Bone marrow (tissue), 2 donors: ENCODE measurements around the gene LMAN1L.

Experiments used
- DNase-seq, 2 donors: peaks; one replicate each; lab custom pipeline; 2025; lab: John Stamatoyannopoulos, UW

Gene LMAN1L

DNA sequence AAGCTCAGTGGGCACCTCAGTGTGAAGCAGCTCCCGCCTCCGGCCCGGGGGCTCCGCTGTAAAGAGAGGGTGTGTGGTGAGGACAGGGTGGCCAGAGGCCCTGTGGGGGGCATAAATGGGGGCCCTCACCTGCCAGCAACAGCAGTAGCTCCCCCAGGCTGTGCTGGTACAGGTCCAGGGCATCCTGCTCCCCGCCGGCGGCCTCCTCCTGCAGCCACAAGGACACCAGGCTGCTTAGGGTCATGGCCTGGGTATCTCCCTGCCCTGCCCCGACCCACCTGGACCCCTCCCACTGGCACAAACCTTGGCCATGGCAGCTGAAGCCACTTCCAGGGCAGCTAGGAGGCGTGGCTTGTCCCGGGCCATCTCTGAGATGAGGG is 25.5 kb downstream of the LMAN1L start:
- DNase-seq = no peak

GRCh38 chr15:74838746-74839525 is 26.3 kb downstream of the LMAN1L start:
- no peak for DNase-seq

- no peak for DNase-seq
These were observed 27.1 kb downstream of the LMAN1L start for GRCh38 chr15:74839526-74840395.

DNA sequence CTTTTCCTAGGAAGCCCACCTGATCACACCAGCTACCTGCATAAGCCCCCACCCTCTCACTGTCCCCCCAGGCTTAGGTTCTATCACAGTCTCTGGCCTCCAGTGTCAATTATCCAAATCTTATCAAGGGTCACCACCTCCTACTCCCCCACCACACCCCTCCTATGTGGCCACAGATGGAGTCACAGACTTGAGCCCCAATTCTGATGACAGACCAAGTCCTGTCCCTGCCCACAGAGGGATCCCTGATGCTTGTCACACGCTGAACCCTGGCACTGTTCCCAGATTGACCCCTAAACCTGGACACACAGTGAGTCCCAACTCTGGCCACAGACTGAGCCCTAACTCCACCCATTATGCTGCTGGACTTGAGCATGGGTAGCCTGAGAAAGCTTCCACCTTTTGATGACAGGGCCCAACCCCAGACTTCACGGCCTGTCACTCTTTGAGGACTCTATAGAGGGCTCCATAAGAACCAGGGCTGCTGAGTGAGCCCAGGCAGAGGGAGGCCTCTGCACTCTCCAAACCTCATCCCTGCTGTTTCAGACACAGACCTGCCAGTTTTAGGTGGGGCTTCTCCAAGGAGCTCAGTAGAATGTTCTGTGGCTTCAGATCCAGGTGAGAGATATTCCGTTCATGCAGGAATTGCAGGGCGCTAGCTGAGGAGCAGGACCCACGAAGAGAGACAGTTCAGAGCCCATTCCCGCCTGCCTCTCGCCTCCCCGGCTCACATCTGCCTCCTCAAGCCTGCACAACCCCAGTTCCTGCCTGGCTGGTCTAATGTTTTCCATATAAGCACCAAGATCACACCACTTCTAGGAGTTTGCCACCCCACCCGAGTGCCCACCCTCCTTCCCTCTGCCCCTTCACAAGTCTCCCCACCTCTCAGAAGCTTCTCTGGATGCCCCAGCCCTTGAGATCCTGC is 28.5 kb downstream of the LMAN1L start:
- DNase-seq = no peak

DNA sequence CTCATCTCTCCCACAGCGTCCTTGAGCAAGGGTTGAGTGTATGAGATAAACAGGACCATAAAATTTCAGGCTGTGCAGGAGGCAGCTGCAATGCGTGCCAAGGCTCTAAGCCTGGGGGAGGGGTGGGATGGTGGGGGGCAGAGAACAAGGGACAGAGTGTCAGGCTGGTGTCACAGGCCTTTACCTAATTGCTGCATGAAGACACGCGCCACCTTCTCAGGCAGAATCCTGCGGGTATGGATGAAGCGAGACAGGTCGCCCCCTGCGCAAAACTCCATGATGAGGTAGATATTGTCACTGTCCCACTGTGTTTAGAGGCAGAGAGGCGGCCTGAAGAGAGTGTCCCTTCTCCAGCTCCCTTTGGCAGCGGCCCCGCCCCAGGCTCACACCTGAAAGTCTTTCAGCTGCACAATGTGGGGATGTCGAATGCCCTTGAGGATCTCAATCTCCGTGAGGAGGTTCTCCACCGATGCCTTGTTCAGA is 29.3 kb downstream of the LMAN1L start:
- DNase-seq = no peak

DNA sequence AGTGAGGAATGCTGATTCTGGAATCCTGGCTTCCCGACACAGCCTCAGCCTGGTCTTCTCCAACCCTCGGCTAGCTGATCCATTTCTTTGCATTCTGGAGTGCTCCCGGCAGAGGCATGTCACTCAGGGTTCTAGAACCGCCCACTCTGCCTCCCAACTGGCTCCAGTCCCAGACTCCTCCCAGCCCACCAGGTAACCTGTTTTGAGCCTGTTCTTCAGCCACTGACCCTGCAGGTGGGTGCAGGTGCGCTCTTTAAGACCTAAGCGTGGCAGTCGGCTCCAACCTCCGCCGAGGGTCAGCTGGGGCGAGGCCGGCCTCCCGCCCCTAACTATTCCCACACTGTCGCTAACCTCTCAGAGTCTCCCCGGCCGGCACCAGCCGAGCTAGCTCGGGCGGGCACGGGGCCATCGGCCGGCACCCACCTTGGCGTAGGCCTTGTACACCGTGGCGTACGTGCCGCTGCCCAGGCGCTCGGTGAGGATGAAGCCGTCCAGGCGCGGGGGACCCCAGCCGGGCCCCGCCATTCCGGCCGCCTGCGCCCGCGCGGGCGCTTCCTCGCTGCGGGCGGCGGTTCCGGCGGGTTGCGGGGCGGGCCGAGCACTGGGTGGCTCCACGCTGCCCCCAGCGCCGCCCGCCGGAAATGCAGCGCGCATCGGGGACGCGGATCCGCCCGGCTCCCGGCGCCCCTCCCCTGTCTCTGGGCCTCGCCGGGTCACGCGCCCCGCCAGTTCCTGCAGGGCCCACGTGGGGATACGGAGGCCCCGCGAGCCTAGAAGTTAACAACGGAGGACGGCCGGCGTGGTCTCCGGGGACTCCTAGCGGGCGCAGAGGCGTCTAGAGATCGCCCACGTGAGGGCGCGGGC is 30.2 kb downstream of the LMAN1L start, which contains the start of gene ULK3:
Gene ULK3, minus strand, starts transcription at position 576 of the 864 bp plus-strand sequence. Its CDS starts 51 bp downstream, at position 525.
- DNase-seq = peak; percentile 72 to 78

- no peak for DNase-seq
These were observed 30.8 kb downstream of the LMAN1L start for GRCh38 chr15:74843445-74843828.

DNA sequence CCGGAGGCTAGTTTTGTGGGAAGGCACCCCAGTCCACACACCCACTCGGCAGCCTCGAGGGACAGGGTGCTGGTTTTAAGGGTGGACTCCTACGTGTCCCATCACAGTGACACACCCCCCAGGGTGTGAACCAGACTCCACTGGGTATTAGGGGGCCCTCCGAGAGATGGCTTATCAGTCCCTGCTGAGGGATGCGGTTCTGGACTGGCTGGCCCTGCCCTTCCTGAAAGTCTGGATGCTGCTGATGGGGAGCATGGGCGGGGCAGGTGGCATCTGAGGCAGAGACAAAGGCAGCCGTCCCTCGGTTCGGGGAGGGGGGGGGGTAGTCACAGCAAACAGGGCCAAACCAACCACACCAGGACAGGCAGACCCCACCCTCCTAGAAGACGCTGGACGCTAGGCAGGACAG is 31.3 kb downstream of the LMAN1L start:
- DNase-seq = no peak

GRCh38 chr15:74844319-74845207 is 31.9 kb downstream of the LMAN1L start:
- no peak for DNase-seq

GRCh38 chr15:74845208-74845568 is 32.6 kb downstream of the LMAN1L start:
- no peak for DNase-seq

DNA sequence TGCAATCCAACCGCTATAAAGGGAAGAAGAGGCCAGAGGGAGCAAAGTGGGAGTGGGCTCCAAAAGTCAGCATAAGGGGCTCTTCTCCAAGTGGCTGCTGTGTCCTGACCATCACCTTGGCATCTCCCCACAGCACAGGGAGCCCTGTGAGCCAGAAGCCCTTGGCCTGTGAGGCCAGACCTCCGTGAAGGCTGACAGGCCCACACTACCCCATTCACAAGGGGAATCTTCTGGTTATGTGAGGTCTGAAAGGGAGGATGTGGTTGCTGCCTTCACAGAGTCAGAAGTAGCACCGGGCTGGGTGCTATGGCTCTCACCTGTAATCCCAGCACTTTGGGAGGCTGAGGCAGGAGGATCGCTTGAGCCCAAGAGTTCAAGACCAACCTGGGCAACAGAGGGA is 32.9 kb downstream of the LMAN1L start:
- DNase-seq = no peak

DNA sequence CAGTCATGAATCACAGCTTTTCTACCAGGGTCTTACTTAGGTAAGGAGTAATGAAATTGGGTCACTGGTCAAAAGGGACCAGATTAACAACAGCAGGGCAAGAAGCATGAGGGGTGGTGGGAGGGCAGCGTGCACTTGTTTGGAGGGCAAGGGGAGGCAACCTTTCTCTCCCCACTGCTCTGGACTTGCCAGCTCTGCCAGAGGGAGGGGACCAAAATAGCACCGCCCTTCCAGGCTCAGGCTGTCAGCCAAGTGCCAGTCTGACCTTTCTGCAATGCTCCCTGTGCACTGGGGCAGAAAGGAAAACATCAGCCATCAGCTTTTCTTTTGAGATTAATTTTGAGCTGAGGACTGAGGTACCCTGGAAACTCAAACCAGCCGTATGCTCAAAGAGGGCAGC is 34.8 kb downstream of the LMAN1L start:
- DNase-seq = no peak

DNA sequence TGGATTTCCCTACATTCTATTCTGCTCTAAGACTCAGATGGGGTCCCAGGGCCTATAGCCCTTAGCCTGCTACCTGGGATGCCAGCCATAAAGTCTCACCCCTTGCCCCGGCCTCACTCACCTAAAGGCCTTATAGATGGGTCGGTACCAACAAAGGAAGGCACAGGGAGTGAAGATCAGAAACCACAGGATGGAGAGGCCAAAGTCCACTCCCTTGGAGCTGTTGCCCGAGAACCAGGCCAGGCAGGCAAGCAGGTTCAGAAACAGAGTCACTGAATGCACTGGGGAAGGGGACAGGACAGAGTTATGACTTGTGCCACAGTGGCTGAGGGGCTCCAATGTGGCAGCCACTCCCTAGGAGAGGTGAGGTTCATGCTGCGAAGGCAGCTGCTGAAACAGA is 37.8 kb downstream of the LMAN1L start:
- no peak for DNase-seq

DNA sequence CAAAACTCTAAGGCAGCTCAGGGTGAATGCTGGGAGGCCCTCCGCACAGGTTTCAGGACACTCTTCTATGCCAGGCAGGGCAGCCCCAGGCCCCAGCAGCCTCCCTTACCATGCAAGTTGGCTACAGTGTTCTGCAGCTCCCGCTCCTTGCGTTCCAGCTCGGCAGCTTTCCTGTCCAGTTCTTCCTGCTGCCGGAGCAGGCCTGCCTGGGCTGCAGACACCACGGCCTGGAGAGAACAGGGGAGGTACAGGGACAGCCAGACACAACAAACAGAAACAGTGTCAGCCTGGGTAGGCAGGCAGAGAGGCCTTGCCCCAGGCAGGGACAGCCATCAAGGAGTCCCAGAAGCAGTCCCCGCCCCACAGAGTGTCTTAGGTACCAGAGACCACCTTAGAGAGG is 39.3 kb downstream of the LMAN1L start:
- no peak for DNase-seq

DNA sequence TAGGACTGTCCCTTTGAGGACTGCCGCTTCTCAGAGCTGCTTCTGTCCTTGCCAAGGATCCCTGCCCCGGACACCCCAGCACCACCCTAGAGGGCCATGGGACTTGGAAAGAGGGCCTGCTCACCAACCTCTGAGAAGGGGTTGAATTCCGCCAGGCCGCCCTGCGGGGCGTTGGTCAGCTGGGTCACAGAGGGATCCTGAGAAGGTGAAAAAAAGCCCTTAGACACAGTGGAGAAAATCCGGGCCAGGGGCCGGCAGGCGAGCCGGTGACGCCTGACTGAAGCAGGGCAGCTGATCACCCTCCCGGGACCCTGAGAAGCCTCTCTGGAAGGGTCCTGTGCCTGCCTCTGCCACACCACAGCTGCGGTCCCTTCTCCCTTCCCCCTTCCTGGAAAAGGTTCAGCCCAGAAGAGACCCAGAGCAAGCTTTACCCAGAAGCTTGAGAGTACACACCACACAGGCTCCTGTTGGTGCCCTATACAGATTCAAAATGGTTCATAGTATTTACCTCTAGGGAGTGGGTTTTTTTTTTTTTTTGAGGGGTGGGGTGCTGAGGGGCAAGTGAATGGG is 41.9 kb downstream of the LMAN1L start:
- DNase-seq = no peak

DNA sequence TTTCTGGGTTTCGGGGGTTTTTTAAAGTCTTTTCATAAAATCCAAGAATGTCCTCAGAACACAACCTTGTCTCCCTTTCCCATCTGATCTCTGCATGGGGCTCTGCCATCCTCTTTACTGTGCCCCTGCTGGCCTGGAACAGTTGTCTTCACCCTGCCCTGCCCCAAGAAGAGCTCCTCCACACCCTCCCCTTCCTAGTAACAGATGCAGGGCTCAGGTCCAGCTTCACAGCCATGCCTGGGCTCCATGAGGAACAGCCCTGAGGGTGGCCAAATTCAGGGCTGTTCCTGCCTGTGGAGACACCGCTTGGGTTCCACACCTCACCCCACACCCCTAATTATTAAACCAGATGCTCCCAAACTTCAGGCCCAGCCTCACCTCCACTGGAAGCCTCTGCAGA is 43.2 kb downstream of the LMAN1L start:
- DNase-seq = no peak

DNA sequence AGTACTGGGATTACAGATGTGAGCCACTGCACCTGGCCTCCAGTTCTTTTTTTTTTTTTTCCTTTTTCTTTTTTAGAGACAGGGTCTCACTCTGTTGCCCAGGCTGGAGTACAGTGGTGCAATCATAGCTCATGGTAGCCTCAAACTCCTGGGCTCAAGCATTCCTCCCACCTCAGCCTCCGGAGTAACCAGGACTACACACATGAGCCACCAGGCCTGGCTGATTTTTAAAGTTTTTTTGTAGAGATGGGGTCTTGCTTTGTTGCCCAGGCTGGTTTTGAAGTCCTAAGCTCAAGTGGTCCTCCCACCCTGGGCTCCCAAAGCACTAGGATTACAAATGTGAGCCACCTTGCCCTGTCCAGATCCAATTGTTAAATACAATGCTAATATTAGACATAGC is 43.9 kb downstream of the LMAN1L start:
- DNase-seq = no peak

DNA sequence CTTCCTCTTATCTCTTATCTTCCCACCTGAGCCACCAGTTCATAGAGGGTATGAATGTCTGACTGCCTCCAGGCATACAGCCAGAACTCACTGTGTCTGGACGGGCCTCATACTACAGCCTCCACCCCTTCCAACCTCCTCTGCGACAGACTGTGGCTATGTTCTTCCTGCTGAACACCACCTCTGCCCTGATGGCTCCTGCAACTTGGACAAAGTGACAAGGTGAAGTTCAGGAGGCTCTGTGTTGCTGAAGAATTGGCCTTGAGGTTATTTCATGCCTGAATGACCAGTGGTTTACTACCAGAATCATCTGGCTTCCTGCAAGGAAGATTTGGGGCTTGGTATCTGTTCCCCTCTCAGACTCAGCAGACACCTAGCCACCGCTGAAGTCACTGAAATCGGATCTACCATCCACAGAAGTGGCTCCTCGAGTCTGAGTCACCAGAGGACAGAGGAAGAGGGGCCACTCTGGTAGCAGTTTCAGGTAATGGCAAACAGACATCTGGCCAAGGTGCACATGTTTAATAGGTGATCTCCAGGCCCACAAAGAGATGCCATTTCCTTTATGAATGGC is 44.5 kb downstream of the LMAN1L start:
- no peak for DNase-seq

GRCh38 chr15:74857671-74858368 is 45.2 kb downstream of the LMAN1L start:
- DNase-seq = no peak
